HG03196 (cell line): ENCODE results near the gene ZNF83.
"Not testable (repeated sequence)": the region's sequence is repeated elsewhere in the genome, so short reads cannot be mapped to it uniquely, and the experiment has no call there.

Source experiments
- ATAC-seq: cut with Tn5 transposase; IDR thresholded peaks from one replicate; pipeline ENCODE4 v1.9.1; 2021; ENCODE audit not compliant: unreplicated experiment

The ZNF83 gene

GRCh38 chr19:52637718-52638585 is at the start of gene ZNF83:
Gene ZNF83, minus strand, starts transcription at chr19:52638355.
- peak; percentile 94 for ATAC-seq

- no peak for ATAC-seq
These were observed 49.5 kb upstream of the ZNF83 start for GRCh38 chr19:52687684-52688083.

- no peak for ATAC-seq
These were observed 47.7 kb upstream of the ZNF83 start for GRCh38 chr19:52685811-52686210.

- not testable (repeated sequence) for ATAC-seq
These were observed 43.1 kb upstream of the ZNF83 start for GRCh38 chr19:52681216-52681615.

GRCh38 chr19:52679598-52679997 is 41.4 kb upstream of the ZNF83 start:
- no peak for ATAC-seq

GRCh38 chr19:52675239-52675638 is 37.1 kb upstream of the ZNF83 start:
- not testable (repeated sequence) for ATAC-seq

- ATAC-seq = no peak
These were observed 34.9 kb upstream of the ZNF83 start for GRCh38 chr19:52673014-52673413.

GRCh38 chr19:52670046-52670445 is 31.9 kb upstream of the ZNF83 start:
- no peak for ATAC-seq

- ATAC-seq = no peak
These were observed 31.4 kb upstream of the ZNF83 start for GRCh38 chr19:52669586-52669985.

GRCh38 chr19:52667972-52668371 is 29.8 kb upstream of the ZNF83 start:
- ATAC-seq = no peak

GRCh38 chr19:52666506-52666905 is 28.4 kb upstream of the ZNF83 start:
- no peak for ATAC-seq

- ATAC-seq = no peak
These were observed 27.4 kb upstream of the ZNF83 start for GRCh38 chr19:52665529-52665928.

GRCh38 chr19:52665027-52665426 is 26.9 kb upstream of the ZNF83 start:
- no peak for ATAC-seq

- no peak for ATAC-seq
These were observed 26.3 kb upstream of the ZNF83 start for GRCh38 chr19:52664461-52664860.

GRCh38 chr19:52662631-52663030 is 24.5 kb upstream of the ZNF83 start:
- no peak for ATAC-seq

GRCh38 chr19:52660981-52661380 is 22.8 kb upstream of the ZNF83 start:
- ATAC-seq = no peak

GRCh38 chr19:52659013-52659412 is 20.9 kb upstream of the ZNF83 start:
- ATAC-seq = no peak

- ATAC-seq = no peak
These were observed 20.4 kb upstream of the ZNF83 start for GRCh38 chr19:52658595-52658994.

- ATAC-seq = no peak
These were observed 15.0 kb upstream of the ZNF83 start for GRCh38 chr19:52653161-52653560.

- no peak for ATAC-seq
These were observed 13.8 kb upstream of the ZNF83 start for GRCh38 chr19:52651956-52652355.

GRCh38 chr19:52648336-52649016 is 10.3 kb upstream of the ZNF83 start:
- no peak for ATAC-seq

- no peak for ATAC-seq
These were observed 8.5 kb upstream of the ZNF83 start for GRCh38 chr19:52646571-52647217.
